GM19025 (cell line): Measurements from ENCODE around the gene NEURL4.

Experiments used
- ATAC-seq: cut with Tn5 transposase; IDR thresholded peaks from one replicate; pipeline ENCODE4 v1.9.1; 2021; ENCODE audit warnings: mild to moderate bottlenecking, low read depth, moderate library complexity; ENCODE audit not compliant: unreplicated experiment

Gene NEURL4

DNA sequence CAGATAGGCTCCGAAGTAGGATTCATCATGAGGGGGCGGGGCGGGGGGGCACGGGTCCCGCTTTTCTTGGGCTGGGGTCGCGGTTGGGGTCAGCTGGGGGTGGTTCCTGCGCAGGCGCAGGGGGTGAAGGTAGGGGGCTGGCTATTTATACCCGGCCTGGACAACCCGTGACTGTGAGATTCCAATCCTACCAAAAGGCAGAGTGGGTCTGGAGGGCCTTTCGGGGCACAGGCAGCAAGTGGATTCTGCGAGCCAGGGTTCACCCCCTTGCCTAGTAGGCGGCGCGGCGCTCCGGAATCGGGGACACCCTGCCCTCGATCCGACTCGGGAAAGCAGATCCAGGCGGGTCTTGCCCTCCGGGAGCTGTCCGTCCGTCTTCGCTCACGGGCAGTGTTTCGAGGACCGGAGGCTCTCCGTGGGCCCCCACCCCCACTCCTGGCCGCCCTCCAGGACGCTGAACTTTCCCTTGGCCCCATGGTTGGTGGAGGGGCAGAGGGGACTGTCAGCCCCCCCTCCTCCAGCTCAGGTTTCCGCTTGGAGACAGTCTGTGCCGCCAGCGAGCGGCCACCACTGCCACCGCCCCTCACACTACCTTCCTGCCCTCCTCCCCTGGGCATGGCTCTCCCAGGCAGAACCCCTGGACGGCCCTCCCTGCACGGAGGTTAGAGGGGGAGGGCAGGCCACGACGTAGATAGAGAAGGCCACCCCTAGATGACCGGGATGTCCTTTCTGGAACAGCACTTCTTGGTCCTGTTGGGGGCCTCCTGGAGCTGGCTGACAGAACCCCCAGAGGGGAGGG, 47.0 kb downstream of the NEURL4 start:
- ATAC-seq = no peak

DNA sequence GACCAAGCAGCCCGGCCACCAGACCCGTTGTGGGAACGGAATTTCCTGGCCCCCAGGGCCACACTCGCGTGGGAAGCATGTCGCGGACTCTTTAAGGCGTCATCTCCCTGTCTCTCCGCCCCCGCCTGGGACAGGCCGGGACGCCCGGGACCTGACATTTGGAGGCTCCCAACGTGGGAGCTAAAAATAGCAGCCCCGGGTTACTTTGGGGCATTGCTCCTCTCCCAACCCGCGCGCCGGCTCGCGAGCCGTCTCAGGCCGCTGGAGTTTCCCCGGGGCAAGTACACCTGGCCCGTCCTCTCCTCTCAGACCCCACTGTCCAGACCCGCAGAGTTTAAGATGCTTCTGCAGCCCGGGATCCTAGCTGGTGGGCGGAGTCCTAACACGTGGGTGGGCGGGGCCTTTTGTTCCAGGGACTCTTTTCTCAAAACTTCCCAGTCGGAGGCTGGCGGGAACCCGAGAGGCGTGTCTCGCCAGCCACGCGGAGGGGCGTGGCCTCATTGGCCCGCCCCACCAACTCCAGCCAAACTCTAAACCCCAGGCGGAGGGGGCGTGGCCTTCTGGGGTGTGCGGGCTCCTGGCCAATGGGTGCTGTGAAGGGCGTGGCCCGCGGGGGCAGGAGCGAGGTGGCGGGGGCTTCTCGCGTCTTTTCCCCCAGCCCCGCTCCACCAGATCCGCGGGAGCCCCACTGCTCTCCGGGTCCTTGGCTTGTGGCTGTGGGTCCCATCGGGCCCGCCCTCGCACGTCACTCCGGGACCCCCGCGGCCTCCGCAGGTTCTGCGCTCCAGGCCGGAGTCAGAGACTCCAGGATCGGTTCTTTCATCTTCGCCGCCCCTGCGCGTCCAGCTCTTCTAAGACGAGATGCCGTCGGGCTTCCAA, 47.8 kb downstream of the NEURL4 start, which contains the start of gene SLC2A4:
SLC2A4 (plus strand) TSS at position 645 of the 879 bp plus-strand sequence; CDS start at position 862, 217 bp downstream.
- ATAC-seq = no peak

DNA sequence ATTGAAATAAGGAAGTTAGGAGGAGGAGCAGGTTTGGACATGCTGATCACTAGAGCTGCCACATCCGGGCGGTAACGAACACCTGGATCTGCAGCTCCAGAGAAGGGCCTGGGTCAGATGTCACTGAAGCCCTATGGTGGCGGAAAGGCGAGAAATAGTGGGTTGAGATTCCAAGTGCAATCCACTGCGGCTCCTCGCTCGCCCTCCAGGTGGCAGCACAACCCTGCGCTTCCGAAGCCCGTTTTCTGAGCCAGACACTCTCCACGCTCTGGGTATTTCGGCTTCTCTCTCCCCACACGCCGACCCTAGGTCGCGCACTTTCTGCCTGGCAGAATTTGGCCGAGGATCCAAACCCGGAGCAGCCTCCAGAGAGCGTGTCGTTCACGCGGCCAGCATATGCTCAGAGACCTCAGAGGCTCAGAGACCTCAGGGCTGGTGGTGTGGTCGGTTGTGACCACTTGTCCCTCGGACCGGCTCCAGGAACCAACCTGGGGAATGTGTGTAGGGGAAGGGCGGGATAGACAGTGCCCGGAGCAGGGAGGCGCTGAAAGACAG, 48.5 kb downstream of the NEURL4 start:
- peak; percentile 51 for ATAC-seq

DNA sequence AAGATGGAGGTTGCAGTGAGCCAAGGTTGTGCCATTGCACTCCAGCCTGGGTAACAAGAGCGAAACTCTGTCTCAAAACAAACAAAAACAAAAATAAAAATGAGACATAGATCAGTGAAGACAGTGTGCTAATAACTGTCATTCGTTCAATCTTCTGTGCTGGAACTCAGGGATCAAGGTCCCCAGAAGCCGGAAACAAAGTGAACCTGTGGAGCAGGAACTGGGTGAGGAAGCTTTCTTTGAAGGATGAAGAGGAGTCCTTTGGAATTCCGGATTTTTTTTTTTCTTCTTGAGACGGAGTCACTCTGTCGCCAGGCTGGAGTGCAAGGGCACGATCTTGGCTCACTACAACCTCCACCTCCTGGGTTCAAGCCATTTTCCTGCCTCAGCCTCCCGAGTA, 49.7 kb downstream of the NEURL4 start:
- no peak for ATAC-seq

DNA sequence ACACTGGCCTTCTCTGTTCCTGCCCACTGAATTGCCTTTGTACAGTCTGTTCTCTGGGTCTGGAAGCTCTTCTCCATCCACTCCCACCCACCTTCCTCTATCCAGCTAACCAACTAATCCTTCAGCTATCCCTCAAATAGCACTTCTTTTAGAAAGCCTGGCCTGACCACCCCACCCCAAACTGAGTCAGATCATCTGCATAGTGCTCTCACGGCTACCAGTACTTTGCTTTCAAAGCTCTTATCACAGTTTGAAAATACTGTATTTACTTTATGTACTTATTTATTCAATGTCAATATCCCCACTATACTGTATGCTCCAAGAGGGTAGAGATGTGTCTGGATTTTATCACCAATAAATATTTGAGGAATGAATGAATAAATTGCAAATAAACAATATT, 62.4 kb downstream of the NEURL4 start:
- ATAC-seq = no peak
